Ectodermal cell (in vitro differentiated cells): Measurements from ENCODE around the gene NUCB2.

Experiments
- H3K27ac ChIP-seq: 2 replicates; pipeline ENCODE4 v1.7.0; 2013; ENCODE audit warnings: mild to moderate bottlenecking, low read depth, low read length; ENCODE audit not compliant: insufficient read depth, poor library complexity, severe bottlenecking
- H3K27me3 ChIP-seq: 2 replicates; pipeline ENCODE4 v1.7.0; 2013; ENCODE audit warnings: mild to moderate bottlenecking, low read length; ENCODE audit not compliant: insufficient read depth, control insufficient read depth, poor library complexity, severe bottlenecking
- H3K36me3 ChIP-seq: one replicate; pipeline ENCODE4 v1.7.0; 2013; ENCODE audit warnings: low read length; ENCODE audit not compliant: control insufficient read depth, insufficient read depth
- H3K4me1 ChIP-seq: one replicate; pipeline ENCODE4 v1.7.0; 2013; ENCODE audit warnings: low read length; ENCODE audit not compliant: control insufficient read depth, insufficient read depth
- H3K4me3 ChIP-seq: 2 replicates; pipeline ENCODE4 v1.7.0; 2013; ENCODE audit warnings: low read depth, low read length, control low read depth; ENCODE audit not compliant: insufficient read depth
- H3K9me3 ChIP-seq: 2 replicates; pipeline ENCODE4 v1.7.0; 2013; ENCODE audit warnings: mild to moderate bottlenecking, low read length, moderate library complexity; ENCODE audit not compliant: control insufficient read depth
- WGBS, 2 experiments: methylation state at CpG; one replicate each; pipeline ENCODE4 v1.1.7; 2013; ENCODE audit warnings: missing lambda C conversion rate in 2 of 2; 5-methylcytosine and 5-hydroxymethylcytosine counted together

Gene NUCB2

GRCh38 chr11:17353821-17354600 is 77.5 kb downstream of the NUCB2 start:
- Histone ChIP-seq H3K9me3 (no peaks in the 10 kb centered on the region), H3K27me3 (peaks cover 55% of the 10 kb centered on the region), H3K4me3 (peak overlapping the region; percentile 48), H3K36me3 (no peaks in the 10 kb centered on the region), H3K27ac (no peak overlapping the region), H3K4me1 (no peaks in the 10 kb centered on the region)
- WGBS, 2 experiments: 16 to 18% methylated on average over 13 to 14 of the region's 15 CpGs

GRCh38 chr11:17354601-17354991 is 78.1 kb downstream of the NUCB2 start:
- Histone ChIP-seq H3K4me3 (no peak overlapping the region), H3K27me3 (peaks cover 49% of the 10 kb centered on the region), H3K9me3 (no peaks in the 10 kb centered on the region), H3K4me1 (no peaks in the 10 kb centered on the region), H3K36me3 (no peaks in the 10 kb centered on the region), H3K27ac (no peak overlapping the region)
- WGBS, 2 experiments: 54 to 86% methylated on average over 1 to 3 of the region's 3 CpGs

DNA sequence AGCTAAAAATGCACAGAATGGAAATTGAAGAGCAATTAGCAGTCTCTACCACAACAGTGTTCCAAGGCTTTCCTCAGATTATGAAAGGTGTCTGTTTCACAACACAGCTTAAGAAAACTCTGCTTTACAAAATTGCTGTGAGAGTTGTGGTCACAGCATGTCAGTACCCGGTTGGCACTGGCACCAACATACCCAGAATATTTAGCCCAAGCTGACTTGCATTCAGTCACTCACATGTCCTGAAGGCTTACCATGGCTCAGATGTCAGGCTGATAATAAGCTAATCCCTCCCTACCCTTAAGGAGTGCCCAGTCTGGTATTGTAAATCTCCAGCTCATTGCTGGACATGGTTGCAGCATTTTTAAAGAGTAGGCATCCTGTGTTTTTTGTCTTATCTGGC is 90.0 kb downstream of the NUCB2 start:
- Histone ChIP-seq H3K9me3 (peaks cover 6% of the 10 kb centered on the region), H3K27ac (no peak overlapping the region), H3K4me1 (no peaks in the 10 kb centered on the region), H3K27me3 (no peaks in the 10 kb centered on the region), H3K4me3 (no peak overlapping the region), H3K36me3 (no peaks in the 10 kb centered on the region)
- WGBS, 2 experiments: 81 to 92% methylated on average over 1 of the region's 1 CpG

DNA sequence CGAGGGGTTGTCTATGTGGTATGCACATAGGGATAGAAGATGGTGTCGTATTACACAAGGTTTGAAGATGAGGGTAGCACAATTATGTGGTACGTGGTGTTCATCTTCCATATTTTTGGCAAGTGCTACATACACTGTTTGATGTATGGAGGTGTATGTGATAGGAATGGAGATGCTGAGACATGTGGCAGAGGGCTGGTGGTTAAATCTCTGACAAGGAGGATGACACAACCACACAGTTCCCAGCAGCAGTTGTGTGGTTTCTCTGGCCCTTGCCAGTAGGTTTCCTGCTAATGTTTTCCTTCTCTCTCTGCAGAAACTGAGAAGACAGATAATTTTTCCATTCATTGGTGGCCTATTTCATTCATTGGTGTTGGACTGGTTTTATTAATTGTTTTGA is 92.0 kb downstream of the NUCB2 start:
- 90 to 91% methylated on average over 3 of the region's 3 CpGs for WGBS, 2 experiments
- no peaks in the 10 kb centered on the region for H3K27me3 ChIP-seq
- no peak overlapping the region for H3K27ac ChIP-seq
- no peaks in the 10 kb centered on the region for H3K4me1 ChIP-seq
- H3K9me3 ChIP-seq: peaks cover 11% of the 10 kb centered on the region
- no peak overlapping the region for H3K4me3 ChIP-seq
- H3K36me3 ChIP-seq: no peaks in the 10 kb centered on the region

- no peak overlapping the region for H3K4me3 ChIP-seq
- H3K27ac ChIP-seq: no peak overlapping the region
- no peaks in the 10 kb centered on the region for H3K4me1 ChIP-seq
- H3K27me3 ChIP-seq: no peaks in the 10 kb centered on the region
- H3K36me3 ChIP-seq: no peaks in the 10 kb centered on the region
- peaks cover 11% of the 10 kb centered on the region for H3K9me3 ChIP-seq
These were observed 92.6 kb downstream of the NUCB2 start for GRCh38 chr11:17369094-17369493.

- H3K9me3 ChIP-seq: peaks cover 11% of the 10 kb centered on the region
These were observed 93.2 kb downstream of the NUCB2 start for GRCh38 chr11:17369684-17370243.

DNA sequence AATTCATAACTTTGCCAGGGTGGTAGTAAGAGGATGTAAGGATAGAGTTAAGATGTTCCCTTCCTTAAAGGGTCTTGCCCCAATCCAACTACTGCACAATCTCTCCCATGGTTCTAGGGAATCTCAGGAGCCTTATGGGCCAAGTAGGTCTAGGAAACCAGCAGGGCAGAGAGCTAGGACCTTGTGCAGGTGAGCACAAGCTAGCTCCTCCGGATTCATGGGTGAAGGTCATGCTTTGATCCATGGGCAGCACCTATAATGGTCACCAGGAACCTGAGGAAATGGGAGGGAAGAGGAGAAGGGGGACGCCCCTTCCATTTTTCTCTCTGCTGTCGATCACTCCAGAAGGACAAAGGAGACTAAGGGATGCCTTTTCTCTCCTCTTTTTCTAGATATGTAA is 95.1 kb downstream of the NUCB2 start:
- Histone ChIP-seq H3K4me3 (no peak overlapping the region), H3K27ac (no peak overlapping the region), H3K4me1 (no peaks in the 10 kb centered on the region), H3K9me3 (peaks cover 11% of the 10 kb centered on the region), H3K36me3 (no peaks in the 10 kb centered on the region), H3K27me3 (no peaks in the 10 kb centered on the region)
- WGBS, 2 experiments: 59 to 69% methylated on average over 3 of the region's 3 CpGs

More at GRCh38 chr11:17369684-17370243, 93.2 kb downstream of the NUCB2 start:
- H3K27ac ChIP-seq: no peak overlapping the region
- no peak overlapping the region for H3K4me3 ChIP-seq
- WGBS, 2 experiments: 85 to 92% methylated on average over 2 of the region's 2 CpGs
- H3K27me3 ChIP-seq: no peaks in the 10 kb centered on the region
- H3K4me1 ChIP-seq: no peaks in the 10 kb centered on the region
- no peaks in the 10 kb centered on the region for H3K36me3 ChIP-seq

- Histone ChIP-seq H3K4me3 (no peak overlapping the region), H3K27ac (no peak overlapping the region), H3K4me1 (no peaks in the 10 kb centered on the region), H3K27me3 (no peaks in the 10 kb centered on the region), H3K36me3 (no peaks in the 10 kb centered on the region), H3K9me3 (peaks cover 9% of the 10 kb centered on the region)
- WGBS, 2 experiments: 95 to 96% methylated on average over 5 of the region's 5 CpGs
These were observed 99.0 kb downstream of the NUCB2 start for GRCh38 chr11:17375547-17375946.

GRCh38 chr11:17376493-17376892 is 100.0 kb downstream of the NUCB2 start:
- Histone ChIP-seq H3K27ac (no peak overlapping the region), H3K27me3 (no peaks in the 10 kb centered on the region), H3K4me1 (no peaks in the 10 kb centered on the region), H3K4me3 (no peak overlapping the region), H3K36me3 (no peaks in the 10 kb centered on the region), H3K9me3 (peaks cover 5% of the 10 kb centered on the region)
- WGBS, 2 experiments: 88 to 92% methylated on average over 3 of the region's 3 CpGs

DNA sequence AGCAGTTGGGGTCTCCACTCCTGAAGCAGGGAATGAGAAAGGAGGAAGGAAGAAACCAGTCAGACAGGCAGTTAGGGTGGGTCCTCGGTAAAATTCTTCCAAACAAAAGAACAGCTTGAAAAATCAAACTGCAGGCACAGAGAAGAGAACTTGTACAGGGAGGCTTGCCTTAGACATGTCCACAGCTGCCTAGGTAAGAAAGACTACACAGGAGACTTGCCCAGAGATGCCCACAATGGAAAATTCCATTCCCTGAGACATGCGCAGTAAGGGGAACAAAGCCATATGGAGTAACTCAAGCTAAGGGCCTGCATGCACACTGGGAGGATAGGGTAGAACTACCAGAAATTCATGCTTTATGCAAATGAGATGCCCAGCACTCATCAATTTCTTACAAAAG is 102.1 kb downstream of the NUCB2 start:
- no peaks in the 10 kb centered on the region for H3K27me3 ChIP-seq
- 91 to 92% methylated on average over 2 of the region's 2 CpGs for WGBS, 2 experiments
- H3K36me3 ChIP-seq: no peaks in the 10 kb centered on the region
- H3K27ac ChIP-seq: no peak overlapping the region
- H3K9me3 ChIP-seq: no peaks in the 10 kb centered on the region
- no peaks in the 10 kb centered on the region for H3K4me1 ChIP-seq
- H3K4me3 ChIP-seq: no peak overlapping the region
